Uterus (tissue), 4 donors: ENCODE results near the gene CC2D2A. TPM values are rescaled to one million over a fixed set of nuclear protein-coding genes. Genes with fewer than 3 reads are reported as not detected.

Experiments
- DNase-seq, 2 donors: peaks; one replicate each; pipeline ENCODE4 v3.0.0-alpha.2; 2019 to 2020
- H3K27ac ChIP-seq, 2 donors: fragments of 200-600 bp; sonication (generic); 1 replicate in 1 of 2; 2 replicates in 1 of 2; pipeline ENCODE4 v1.5.1; 2016 to 2018
- H3K27me3 ChIP-seq, 2 donors: fragments of 200-600 bp; sonication (generic); one replicate each; pipeline ENCODE4 v1.5.1; 2018 to 2019; ENCODE audit warnings: control low read depth in 1 of 2
- H3K36me3 ChIP-seq, 2 donors: fragments of 200-600 bp; sonication (generic); one replicate each; pipeline ENCODE4 v1.5.1; 2019; ENCODE audit warnings: control low read depth in 1 of 2
- H3K4me1 ChIP-seq, 2 donors: fragments of 200-600 bp; sonication (generic); one replicate each; pipeline ENCODE4 v1.5.1; 2018 to 2019; ENCODE audit warnings: control low read depth in 1 of 2
- H3K4me3 ChIP-seq, 2 donors: fragments of 200-600 bp; sonication (generic); 1 replicate in 1 of 2; 2 replicates in 1 of 2; pipeline ENCODE4 v1.5.1; 2018 to 2019; ENCODE audit warnings: mild to moderate bottlenecking in 1 of 2
- H3K9me3 ChIP-seq, 2 donors: fragments of 200-600 bp; sonication (generic); one replicate each; pipeline ENCODE4 v1.5.1; 2019; ENCODE audit warnings: control low read depth in 1 of 2
- CTCF ChIP-seq, 4 experiments: fragments of 200-600 bp in 2 of 4; fragments of 450-650 bp in 2 of 4; sonication (generic) in 2 of 4; IDR thresholded peaks; one replicate each; pipeline ENCODE4 v1.5.1; 2016 to 2019; ENCODE audit warnings: antibody characterized with exemption in 4 of 4, mild to moderate bottlenecking in 2 of 4, moderate library complexity in 1 of 4
- POLR2A ChIP-seq, 2 donors: fragments of 450-650 bp; IDR thresholded peaks; one replicate each; pipeline ENCODE4 v1.6.1; 2016; ENCODE audit warnings: antibody characterized with exemption in 2 of 2, mild to moderate bottlenecking in 1 of 2, moderate library complexity in 1 of 2
- intact Hi-C: fragments of 100-400 bp; cut with DNase I; formaldehyde crosslinking; loops from one replicate; pipeline ENCODE4 v1.15.1; 2023; ENCODE audit warnings: low total_unique reads
- total RNA-seq, 4 donors: library from RNA; depleted of rRNA in 3 of 4; stranded (reverse); fragments of >200 nt in 3 of 4; gene quantifications; one replicate each; pipeline versions ENCODE4 v1.1.0 to v1.2.4, GENCODE V29; 2014 to 2023
- donor health status: DM: yes; HTN: yes; CAD: no.

Gene CC2D2A
- total RNA-seq, 4 donors from 2014 or later: 16.8 to 54.4 (median 33.9) TPM

GRCh38 chr4:15451181-15451865 is 18.4 kb upstream of the CC2D2A start:
- Histone ChIP-seq H3K4me3 (no peak overlapping the region), H3K27ac (peak overlapping the region; percentile 29 to 45), H3K36me3 (no peaks in the 10 kb centered on the region), H3K4me1 (no peaks in the 10 kb centered on the region), H3K9me3 (no peaks in the 10 kb centered on the region), H3K27me3 (no peaks in the 10 kb centered on the region)
- no peak for DNase-seq
- intact Hi-C loops: no loop called here
- TF ChIP-seq POLR2A (IDR thresholded peaks at IDR 0.05): no peak
- no peak for TF ChIP-seq CTCF (IDR thresholded peaks at IDR 0.05)

DNA sequence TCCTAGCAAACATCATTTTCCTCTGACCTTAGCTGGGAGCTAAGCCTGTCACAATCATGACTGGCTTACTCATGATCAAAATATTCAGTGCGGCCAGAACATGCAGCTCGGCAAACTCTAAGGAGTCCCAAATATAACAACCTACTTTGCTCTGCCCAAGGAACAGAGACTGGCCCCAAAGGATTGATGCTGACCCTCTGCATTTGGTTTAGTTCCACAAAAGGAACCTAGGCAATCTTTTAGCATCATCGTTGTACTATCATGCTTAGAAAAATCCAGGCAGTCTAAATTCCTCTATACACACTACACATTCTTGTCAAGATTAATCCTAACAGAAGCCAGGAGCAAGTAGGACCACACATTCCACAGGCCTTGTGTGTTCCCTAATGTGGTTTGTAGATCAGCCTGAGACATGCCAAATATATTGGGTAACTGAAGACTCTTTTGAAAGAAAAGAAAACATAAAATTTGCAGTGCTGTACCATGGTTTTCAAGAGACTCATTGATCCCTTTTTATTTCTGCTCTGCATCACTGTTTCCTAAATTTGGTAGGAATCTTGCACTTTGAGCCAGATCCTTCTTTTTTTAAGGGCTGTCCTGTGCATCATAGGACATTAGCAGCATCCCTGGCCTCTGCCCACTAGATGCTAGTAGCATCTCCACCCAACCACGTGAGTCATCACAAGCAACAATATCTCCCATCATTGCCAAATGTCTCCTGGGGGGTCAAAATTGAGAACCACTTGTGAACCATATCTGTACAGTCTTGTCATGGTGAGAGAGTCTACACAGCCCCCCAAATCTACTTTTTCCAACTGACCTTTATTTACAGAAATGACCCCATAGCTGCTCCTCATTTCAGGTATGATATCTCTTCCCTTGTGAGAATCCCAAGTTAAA is 17.6 kb upstream of the CC2D2A start:
- TF ChIP-seq CTCF (IDR thresholded peaks at IDR 0.05) (no peak), POLR2A (IDR thresholded peaks at IDR 0.05) (no peak)
- Histone ChIP-seq H3K9me3 (no peaks in the 10 kb centered on the region), H3K27ac (peak overlapping the region; percentile 29 to 45), H3K36me3 (no peaks in the 10 kb centered on the region), H3K27me3 (no peaks in the 10 kb centered on the region), H3K4me3 (no peak overlapping the region), H3K4me1 (no peaks in the 10 kb centered on the region)
- no peak for DNase-seq
- intact Hi-C loops: no loop called here

GRCh38 chr4:15455290-15455689 is 14.4 kb upstream of the CC2D2A start:
- intact Hi-C loops: loop anchor here (5.0 kb wide), 1 partner anchor 223 kb away; no protein-coding TSS in a partner anchor
- Histone ChIP-seq H3K4me3 (no peak overlapping the region), H3K4me1 (no peaks in the 10 kb centered on the region), H3K36me3 (no peaks in the 10 kb centered on the region), H3K9me3 (no peaks in the 10 kb centered on the region), H3K27me3 (no peaks in the 10 kb centered on the region), H3K27ac (peak overlapping the region; percentile 65)
- peak; percentile 52 to 76 for DNase-seq
- no peak for TF ChIP-seq POLR2A (IDR thresholded peaks at IDR 0.05)
- no peak for TF ChIP-seq CTCF (IDR thresholded peaks at IDR 0.05)

DNA sequence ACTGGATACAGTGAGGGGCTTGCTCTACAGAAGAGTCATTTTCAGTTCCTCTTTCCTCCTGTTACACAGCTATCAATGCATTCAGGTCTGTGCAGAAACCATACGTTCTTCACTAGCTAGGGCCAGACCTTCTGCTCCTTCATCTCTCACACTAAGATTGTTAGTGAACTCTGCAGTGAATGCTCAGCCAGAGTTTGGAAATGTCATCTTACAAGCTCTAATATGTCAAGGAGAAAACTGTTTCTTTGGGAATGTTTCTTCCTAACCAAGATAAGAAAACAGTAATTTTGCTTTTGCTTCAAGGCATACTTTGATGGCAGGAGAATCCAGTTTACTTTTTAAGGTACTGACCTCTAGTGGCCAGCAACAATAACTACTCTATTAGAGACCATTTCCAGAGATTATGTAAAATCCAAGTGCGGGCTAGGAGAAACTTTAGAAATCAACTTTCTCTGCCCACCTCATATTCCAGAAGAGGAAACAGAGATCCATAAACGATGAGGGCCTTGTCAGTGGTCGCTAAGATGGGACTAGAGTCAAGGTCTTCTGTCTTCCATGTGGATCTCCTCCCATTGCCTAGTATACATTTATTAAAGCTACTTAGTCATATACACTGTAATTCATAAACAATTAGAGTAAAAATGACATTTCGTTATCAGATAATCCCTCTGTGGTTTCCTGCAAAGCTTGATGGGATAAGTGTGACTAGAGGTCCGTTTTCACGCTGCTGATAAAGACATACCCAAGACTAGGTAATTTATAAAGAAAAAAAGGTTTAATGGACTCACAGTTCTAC is 12.1 kb upstream of the CC2D2A start:
- H3K36me3 ChIP-seq: no peaks in the 10 kb centered on the region
- intact Hi-C loops: loop anchor here (5.0 kb wide), 1 partner anchor 225 kb away; no protein-coding TSS in a partner anchor
- H3K27ac ChIP-seq: peak overlapping the region; percentile 47 to 63
- no peak for DNase-seq
- no peaks in the 10 kb centered on the region for H3K27me3 ChIP-seq
- H3K4me1 ChIP-seq: no peaks in the 10 kb centered on the region
- TF ChIP-seq CTCF (IDR thresholded peaks at IDR 0.05): peak; percentile 73 to 86 (median 82)
- no peak for TF ChIP-seq POLR2A (IDR thresholded peaks at IDR 0.05)
- H3K9me3 ChIP-seq: no peaks in the 10 kb centered on the region
- H3K4me3 ChIP-seq: no peak overlapping the region
